HL-60 (cell line): ENCODE measurements around the gene METRNL.

ENCODE experiments used
- DNase-seq, 2 experiments: peaks; one replicate each; pipeline ENCODE4 v3.0.0-alpha.2; 2010 to 2020; ENCODE audit warnings: low read depth in 1 of 2, low spot score in 1 of 2
- H3K27ac ChIP-seq: fragments of 250-450 bp; sonication (Bioruptor Pico); replicated peaks from 2 replicates; pipeline ENCODE4 v1.5.1; 2020; ENCODE audit warnings: mild to moderate bottlenecking, moderate library complexity
- H3K27me3 ChIP-seq: fragments of 250-450 bp; sonication (Bioruptor Pico); 2 replicates; pipeline ENCODE4 v1.5.1; 2021; ENCODE audit warnings: mild to moderate bottlenecking, moderate library complexity; ENCODE audit not compliant: insufficient read depth, poor library complexity, severe bottlenecking
- H3K4me3 ChIP-seq: replicated peaks from 2 replicates; pipeline ENCODE4 v1.5.1; 2011; ENCODE audit warnings: mild to moderate bottlenecking, control low read depth, low read length; ENCODE audit not compliant: insufficient read depth
- GABPA ChIP-seq: IDR thresholded peaks from 2 replicates; pipeline ENCODE4 v1.6.1; 2012; ENCODE audit warnings: low read depth
- POLR2AphosphoS5 ChIP-seq: IDR thresholded peaks from 2 replicates; pipeline ENCODE4 v1.6.1; 2012; ENCODE audit warnings: low read depth
- SPI1 ChIP-seq: IDR thresholded peaks from 2 replicates; pipeline ENCODE4 v1.6.1; 2012; ENCODE audit warnings: low read depth, mild to moderate bottlenecking, borderline replicate concordance
- TF ChIP-seq, protein P1 (sequence below): IDR thresholded peaks from 2 replicates; pipeline ENCODE4 v1.6.1; 2012; ENCODE audit warnings: low read depth; ENCODE audit not compliant: insufficient replicate concordance
- TF ChIP-seq, protein P2 (sequence below): IDR thresholded peaks from one replicate; pipeline ENCODE4 v1.5.1; 2011; ENCODE audit warnings: low read length, control low read depth, inconsistent platforms; ENCODE audit not compliant: insufficient read depth

Gene METRNL

DNA sequence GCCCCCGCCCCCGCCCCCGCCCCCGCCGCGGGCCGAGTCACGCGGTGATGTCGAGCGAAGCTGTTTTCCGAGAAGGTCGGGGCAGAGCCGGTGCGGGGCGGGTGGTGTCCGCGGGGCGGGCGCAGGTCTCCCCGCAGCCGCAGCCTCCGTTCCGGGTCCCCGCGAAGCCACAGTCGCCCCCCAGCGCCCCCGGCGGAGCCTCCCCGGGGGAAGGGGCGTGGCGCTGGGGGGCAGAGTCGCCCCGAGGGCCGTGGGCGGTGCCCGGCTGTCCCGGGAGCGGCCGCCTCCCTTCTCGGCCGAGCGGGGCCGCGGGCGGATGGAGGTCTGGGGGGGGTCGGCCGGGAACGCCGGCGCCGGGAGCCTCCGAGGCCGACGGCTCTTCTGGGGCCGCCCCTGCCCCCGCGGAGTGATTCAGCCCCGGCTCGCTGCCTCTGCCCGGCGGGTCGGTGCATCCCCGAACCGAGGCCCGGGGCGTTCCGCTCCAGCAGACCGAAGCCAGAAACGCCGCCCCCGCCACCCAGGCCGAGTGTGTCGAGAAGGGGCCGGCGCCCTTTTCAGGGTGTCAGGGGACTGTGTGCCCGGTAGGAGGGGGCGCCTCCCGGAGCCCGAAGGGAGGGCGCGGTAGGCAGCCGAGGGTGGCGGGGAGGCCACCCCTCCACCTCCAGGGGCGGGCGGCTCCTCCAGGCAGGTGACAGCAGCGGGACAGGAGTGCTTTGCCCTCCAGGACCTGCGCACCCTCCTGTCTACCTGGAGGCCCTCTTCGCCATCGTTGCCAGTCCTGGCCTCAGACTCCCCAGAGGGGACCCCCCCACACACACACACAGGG, 1.7 kb downstream of the METRNL start:
- TF ChIP-seq, protein P1, sequence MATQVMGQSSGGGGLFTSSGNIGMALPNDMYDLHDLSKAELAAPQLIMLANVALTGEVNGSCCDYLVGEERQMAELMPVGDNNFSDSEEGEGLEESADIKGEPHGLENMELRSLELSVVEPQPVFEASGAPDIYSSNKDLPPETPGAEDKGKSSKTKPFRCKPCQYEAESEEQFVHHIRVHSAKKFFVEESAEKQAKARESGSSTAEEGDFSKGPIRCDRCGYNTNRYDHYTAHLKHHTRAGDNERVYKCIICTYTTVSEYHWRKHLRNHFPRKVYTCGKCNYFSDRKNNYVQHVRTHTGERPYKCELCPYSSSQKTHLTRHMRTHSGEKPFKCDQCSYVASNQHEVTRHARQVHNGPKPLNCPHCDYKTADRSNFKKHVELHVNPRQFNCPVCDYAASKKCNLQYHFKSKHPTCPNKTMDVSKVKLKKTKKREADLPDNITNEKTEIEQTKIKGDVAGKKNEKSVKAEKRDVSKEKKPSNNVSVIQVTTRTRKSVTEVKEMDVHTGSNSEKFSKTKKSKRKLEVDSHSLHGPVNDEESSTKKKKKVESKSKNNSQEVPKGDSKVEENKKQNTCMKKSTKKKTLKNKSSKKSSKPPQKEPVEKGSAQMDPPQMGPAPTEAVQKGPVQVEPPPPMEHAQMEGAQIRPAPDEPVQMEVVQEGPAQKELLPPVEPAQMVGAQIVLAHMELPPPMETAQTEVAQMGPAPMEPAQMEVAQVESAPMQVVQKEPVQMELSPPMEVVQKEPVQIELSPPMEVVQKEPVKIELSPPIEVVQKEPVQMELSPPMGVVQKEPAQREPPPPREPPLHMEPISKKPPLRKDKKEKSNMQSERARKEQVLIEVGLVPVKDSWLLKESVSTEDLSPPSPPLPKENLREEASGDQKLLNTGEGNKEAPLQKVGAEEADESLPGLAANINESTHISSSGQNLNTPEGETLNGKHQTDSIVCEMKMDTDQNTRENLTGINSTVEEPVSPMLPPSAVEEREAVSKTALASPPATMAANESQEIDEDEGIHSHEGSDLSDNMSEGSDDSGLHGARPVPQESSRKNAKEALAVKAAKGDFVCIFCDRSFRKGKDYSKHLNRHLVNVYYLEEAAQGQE = no peak
- TF ChIP-seq, protein P2, sequence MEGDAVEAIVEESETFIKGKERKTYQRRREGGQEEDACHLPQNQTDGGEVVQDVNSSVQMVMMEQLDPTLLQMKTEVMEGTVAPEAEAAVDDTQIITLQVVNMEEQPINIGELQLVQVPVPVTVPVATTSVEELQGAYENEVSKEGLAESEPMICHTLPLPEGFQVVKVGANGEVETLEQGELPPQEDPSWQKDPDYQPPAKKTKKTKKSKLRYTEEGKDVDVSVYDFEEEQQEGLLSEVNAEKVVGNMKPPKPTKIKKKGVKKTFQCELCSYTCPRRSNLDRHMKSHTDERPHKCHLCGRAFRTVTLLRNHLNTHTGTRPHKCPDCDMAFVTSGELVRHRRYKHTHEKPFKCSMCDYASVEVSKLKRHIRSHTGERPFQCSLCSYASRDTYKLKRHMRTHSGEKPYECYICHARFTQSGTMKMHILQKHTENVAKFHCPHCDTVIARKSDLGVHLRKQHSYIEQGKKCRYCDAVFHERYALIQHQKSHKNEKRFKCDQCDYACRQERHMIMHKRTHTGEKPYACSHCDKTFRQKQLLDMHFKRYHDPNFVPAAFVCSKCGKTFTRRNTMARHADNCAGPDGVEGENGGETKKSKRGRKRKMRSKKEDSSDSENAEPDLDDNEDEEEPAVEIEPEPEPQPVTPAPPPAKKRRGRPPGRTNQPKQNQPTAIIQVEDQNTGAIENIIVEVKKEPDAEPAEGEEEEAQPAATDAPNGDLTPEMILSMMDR = no peak
- no peak for TF ChIP-seq SPI1
- no peak for TF ChIP-seq POLR2AphosphoS5
- no peak for TF ChIP-seq GABPA
- H3K27me3 ChIP-seq = peaks cover 13% of the 10 kb centered on the region
- no peak overlapping the region for H3K27ac ChIP-seq
- H3K4me3 ChIP-seq = peak overlapping the region; percentile 37
- DNase-seq = no peak

GRCh38 chr17:83081684-83082201, 2.3 kb downstream of the METRNL start:
- Histone ChIP-seq H3K27me3 (peaks cover 13% of the 10 kb centered on the region), H3K4me3 (no peak overlapping the region), H3K27ac (no peak overlapping the region)
- DNase-seq = no peak
- no peak for TF ChIP-seq GABPA
- TF ChIP-seq SPI1 = no peak
- no peak for TF ChIP-seq POLR2AphosphoS5
- TF ChIP-seq, protein P2 = no peak
- TF ChIP-seq, protein P1 = no peak

GRCh38 chr17:83082424-83082823, 3.0 kb downstream of the METRNL start:
- Histone ChIP-seq H3K27me3 (peaks cover 11% of the 10 kb centered on the region), H3K27ac (no peak overlapping the region), H3K4me3 (no peak overlapping the region)
- TF ChIP-seq, protein P2 = no peak
- TF ChIP-seq POLR2AphosphoS5 = no peak
- no peak for DNase-seq
